ENCODE results near the gene RFT1. TPM values are rescaled to one million over a fixed set of nuclear protein-coding genes. Genes with fewer than 3 reads are reported as not detected.

The RFT1 gene
- total RNA-seq, 2 experiments from 2014 or later = 8.5 to 10.2 TPM

- H3K4me3 ChIP-seq (ENCODE audit: low read length) = no peak overlapping the region
- DNase-seq (no peak), ATAC-seq (ENCODE audit: poor library complexity) (no peak)
- Mint-ChIP-seq H3K4me1 (ENCODE audit: low read depth) (no peaks in the 10 kb centered on the region), H3K27me3 (no peaks in the 10 kb centered on the region), H3K27ac (no peak overlapping the region), H3K4me3 (no peak overlapping the region), H3K9me3 (no peaks in the 10 kb centered on the region), H3K36me3 (ENCODE audit: low read depth) (peaks cover 72% of the 10 kb centered on the region)
- no peaks in the 10 kb centered on the region for H3K9me3 ChIP-seq (ENCODE audit: control insufficient read depth in 1 of 2, insufficient read depth in 1 of 2, low read length in 2 of 2)
- no peaks in the 10 kb centered on the region for H3K27me3 ChIP-seq (ENCODE audit: control insufficient read depth in 1 of 2, insufficient read depth in 2 of 2, low read length in 2 of 2)
- no peaks in the 10 kb centered on the region for H3K4me1 ChIP-seq (ENCODE audit: insufficient read depth, low read length)
- ChIA-PET POLR2A (no interaction called here), CTCF (no interaction called here)
- no peak for TF ChIP-seq CTCF (IDR thresholded peaks at IDR 0.05)
- intact Hi-C loops (cut with DNase I, micrococcal nuclease) = no loop called here
- peaks cover 59% of the 10 kb centered on the region for H3K36me3 ChIP-seq (ENCODE audit: insufficient read depth, low read length)
- no peak overlapping the region for H3K27ac ChIP-seq (ENCODE audit: low read depth in 1 of 2, low read length in 2 of 2)
These were observed 39.2 kb downstream of the RFT1 start for GRCh38 chr3:53091011-53091410.

DNA sequence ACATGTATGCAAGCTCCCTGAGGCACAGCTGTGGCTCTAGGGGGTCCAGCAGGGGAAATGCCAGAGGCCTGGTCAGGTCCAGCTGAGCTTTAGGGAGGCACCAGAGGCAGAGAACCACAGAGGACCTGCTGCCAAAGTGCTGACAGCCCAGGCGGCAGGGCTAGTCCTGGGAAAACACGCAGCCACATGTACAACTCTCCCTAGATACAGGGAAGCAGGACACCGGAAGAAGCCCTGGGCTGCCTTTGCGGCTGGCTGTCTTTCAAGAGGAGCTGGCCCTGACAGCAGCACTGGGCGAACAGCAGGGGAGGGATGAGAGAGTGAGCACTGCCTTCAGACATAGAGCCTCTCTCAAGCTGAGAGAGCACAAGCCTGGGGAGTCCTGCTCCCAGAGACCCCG is 40.7 kb downstream of the RFT1 start:
- no peak overlapping the region for H3K27ac ChIP-seq (ENCODE audit: low read depth in 1 of 2, low read length in 2 of 2)
- H3K27me3 Mint-ChIP-seq = no peaks in the 10 kb centered on the region
- CTCF ChIA-PET = no interaction called here

DNA sequence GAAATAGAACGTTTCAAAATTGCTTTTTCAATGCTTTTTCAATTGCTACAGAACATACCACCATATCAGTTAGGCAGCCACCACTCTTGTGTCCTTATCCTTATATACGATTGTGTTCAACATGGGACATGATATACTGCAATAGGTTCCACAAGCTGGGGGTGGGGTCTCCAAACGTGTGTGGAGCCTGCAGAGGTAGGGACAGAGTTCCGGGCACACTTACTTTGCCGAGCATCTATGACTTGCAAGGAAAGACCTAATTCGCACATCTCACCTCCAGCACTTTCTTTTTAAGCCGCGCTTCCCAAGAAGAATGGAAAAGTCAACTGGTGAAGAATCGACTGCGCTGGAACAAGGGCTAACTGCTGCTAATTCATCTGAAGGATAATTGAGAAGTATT is 44.8 kb downstream of the RFT1 start:
- no peak overlapping the region for H3K4me3 ChIP-seq (ENCODE audit: low read length)
- no peak for TF ChIP-seq CTCF (IDR thresholded peaks at IDR 0.05)
- no peaks in the 10 kb centered on the region for H3K9me3 ChIP-seq (ENCODE audit: control insufficient read depth in 1 of 2, insufficient read depth in 1 of 2, low read length in 2 of 2)
- H3K4me1 ChIP-seq (ENCODE audit: insufficient read depth, low read length) = no peaks in the 10 kb centered on the region
- no peaks in the 10 kb centered on the region for H3K4me1 Mint-ChIP-seq (ENCODE audit: low read depth)
- peaks cover 22% of the 10 kb centered on the region for H3K36me3 Mint-ChIP-seq (ENCODE audit: low read depth)
- CTCF ChIA-PET = no interaction called here
- no peak overlapping the region for H3K4me3 Mint-ChIP-seq
- H3K27ac Mint-ChIP-seq = no peak overlapping the region
- intact Hi-C loops (cut with DNase I, micrococcal nuclease) = no loop called here
- no peaks in the 10 kb centered on the region for H3K27me3 ChIP-seq (ENCODE audit: control insufficient read depth in 1 of 2, insufficient read depth in 2 of 2, low read length in 2 of 2)
- no peaks in the 10 kb centered on the region for H3K9me3 Mint-ChIP-seq
- POLR2A ChIA-PET = no interaction called here
- H3K27me3 Mint-ChIP-seq = no peaks in the 10 kb centered on the region
- ATAC-seq (ENCODE audit: poor library complexity) (no peak), DNase-seq (no peak)
- no peak overlapping the region for H3K27ac ChIP-seq (ENCODE audit: low read depth in 1 of 2, low read length in 2 of 2)
- peaks cover 23% of the 10 kb centered on the region for H3K36me3 ChIP-seq (ENCODE audit: insufficient read depth, low read length)

More for the DNA sequence above, 40.7 kb downstream of the RFT1 start:
- DNase-seq (no peak), ATAC-seq (ENCODE audit: poor library complexity) (no peak)
- no peaks in the 10 kb centered on the region for H3K9me3 Mint-ChIP-seq
- H3K36me3 ChIP-seq (ENCODE audit: insufficient read depth, low read length) = peaks cover 55% of the 10 kb centered on the region
- H3K4me3 ChIP-seq (ENCODE audit: low read length) = no peak overlapping the region
- no peaks in the 10 kb centered on the region for H3K27me3 ChIP-seq (ENCODE audit: control insufficient read depth in 1 of 2, insufficient read depth in 2 of 2, low read length in 2 of 2)
- no peaks in the 10 kb centered on the region for H3K4me1 ChIP-seq (ENCODE audit: insufficient read depth, low read length)
- POLR2A ChIA-PET = no interaction called here
- H3K4me1 Mint-ChIP-seq (ENCODE audit: low read depth) = no peaks in the 10 kb centered on the region
- no peak overlapping the region for H3K4me3 Mint-ChIP-seq
- H3K36me3 Mint-ChIP-seq (ENCODE audit: low read depth) = peaks cover 62% of the 10 kb centered on the region
- no peak for TF ChIP-seq CTCF (IDR thresholded peaks at IDR 0.05)
- intact Hi-C loops (cut with DNase I, micrococcal nuclease) = no loop called here
- H3K9me3 ChIP-seq (ENCODE audit: control insufficient read depth in 1 of 2, insufficient read depth in 1 of 2, low read length in 2 of 2) = no peaks in the 10 kb centered on the region
- no peak overlapping the region for H3K27ac Mint-ChIP-seq
